Endothelial cell of umbilical vein (primary cell): ENCODE data around the gene MAGEC2.

Experiments used
- CTCF ChIP-seq, 2 donors: IDR thresholded peaks; 1 replicate in 1 of 2; 2 replicates in 1 of 2; pipeline ENCODE4 v1.5.1; 2011; ENCODE audit warnings: low read length in 2 of 2, mild to moderate bottlenecking in 2 of 2, moderate library complexity in 2 of 2, control low read depth in 1 of 2, inconsistent platforms in 1 of 2, low read depth in 1 of 2; ENCODE audit not compliant: insufficient read depth in 1 of 2; ENCODE audit errors: extremely low read depth in 1 of 2
- FOS ChIP-seq: IDR thresholded peaks from 2 replicates; pipeline ENCODE4 v1.6.1; 2011; ENCODE audit warnings: mild to moderate bottlenecking, low read length, moderate library complexity, borderline replicate concordance; ENCODE audit not compliant: insufficient read depth
- MAX ChIP-seq: IDR thresholded peaks from 2 replicates; pipeline ENCODE4 v1.6.1; 2011; ENCODE audit not compliant: insufficient read depth, insufficient read length
- POLR2A ChIP-seq: IDR thresholded peaks from 2 replicates; pipeline ENCODE4 v1.6.1; 2012; ENCODE audit warnings: low read depth, mild to moderate bottlenecking, control low read depth, low read length

DNA sequence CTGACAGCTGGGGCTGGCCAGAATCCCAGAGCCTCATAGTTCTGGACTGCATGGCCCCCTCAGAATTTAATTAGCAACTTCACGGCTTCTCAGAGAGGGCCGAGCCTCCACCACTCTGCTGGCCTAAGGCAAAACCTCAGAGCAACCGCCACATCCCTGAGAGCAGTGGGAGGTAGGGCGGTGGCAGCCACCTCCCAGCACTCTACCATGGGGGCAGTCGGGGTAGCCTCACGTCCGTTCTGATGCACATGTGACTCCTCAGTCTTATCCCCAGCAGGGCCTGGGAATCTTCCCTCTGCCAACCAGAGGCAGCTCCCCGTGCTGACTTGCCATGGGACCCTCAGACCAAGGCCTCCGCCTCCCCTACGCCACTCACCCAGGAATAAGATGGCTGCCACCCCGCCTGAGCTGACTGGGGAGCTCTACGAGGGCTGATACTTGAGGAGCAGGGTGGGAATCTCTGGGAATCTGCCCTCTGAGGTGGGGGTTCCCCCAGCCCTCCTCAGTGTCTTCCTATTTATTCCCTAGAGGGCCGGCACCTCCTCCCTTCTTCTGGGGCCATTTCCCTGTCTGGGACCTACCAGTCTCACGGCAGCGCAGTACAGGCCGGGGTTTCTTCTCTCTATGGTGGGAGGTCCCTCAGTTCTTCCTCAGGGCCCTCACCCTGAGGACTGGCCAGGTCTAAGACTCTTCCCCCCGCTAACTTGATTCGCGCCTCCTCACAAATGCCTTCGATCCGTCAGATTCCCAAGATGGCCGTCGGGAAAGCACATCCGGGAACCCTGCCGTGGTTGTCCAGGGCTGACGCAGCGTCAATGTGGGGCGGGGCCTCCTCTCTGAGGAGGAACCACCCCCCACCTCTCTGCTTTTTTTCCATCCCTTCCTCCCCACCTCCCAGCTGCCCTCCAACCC, at the start of gene MAGEC2:
- no peak for TF ChIP-seq CTCF (IDR thresholded peaks at IDR 0.05; ENCODE audit: extremely low read depth in 1 of 2, insufficient read depth in 1 of 2, low read depth in 1 of 2, low read length in 2 of 2)
- TF ChIP-seq POLR2A: no peak
- TF ChIP-seq FOS: no peak
- no peak for TF ChIP-seq MAX
